B cell (primary cell): ENCODE data around the gene GNRHR.

ENCODE experiments used
- EZH2 ChIP-seq: IDR thresholded peaks from 2 replicates; pipeline ENCODE4 v1.6.1; 2012; ENCODE audit warnings: borderline replicate concordance, low read depth, mild to moderate bottlenecking, moderate library complexity, low read length; ENCODE audit not compliant: insufficient read depth, poor library complexity, severe bottlenecking
- TF ChIP-seq, protein P1 (sequence below): fragments of 200-600 bp; IDR thresholded peaks from one replicate; pipeline ENCODE4 v1.8.0; 2022; ENCODE audit warnings: antibody characterized with exemption, mild to moderate bottlenecking

DNA sequence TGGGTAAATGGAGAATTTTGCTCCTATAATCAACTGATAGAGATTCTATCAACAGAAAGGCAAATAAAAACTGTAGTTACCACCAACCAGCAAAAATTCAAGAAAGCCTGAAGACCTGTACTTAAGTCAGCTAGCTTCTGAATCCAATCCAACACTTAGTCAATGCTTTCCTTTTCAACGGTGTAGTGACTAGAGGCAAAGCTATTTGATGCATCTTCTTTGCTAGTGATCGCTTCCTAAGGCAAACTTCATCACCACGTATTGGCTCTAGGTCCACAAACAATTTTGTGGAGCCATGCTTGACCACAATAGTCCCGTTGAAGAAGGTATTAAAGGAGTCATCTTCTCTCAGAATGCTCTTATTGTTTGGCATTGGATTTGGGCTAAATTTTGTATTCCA, 28.2 kb downstream of the GNRHR start:
- TF ChIP-seq, protein P1, sequence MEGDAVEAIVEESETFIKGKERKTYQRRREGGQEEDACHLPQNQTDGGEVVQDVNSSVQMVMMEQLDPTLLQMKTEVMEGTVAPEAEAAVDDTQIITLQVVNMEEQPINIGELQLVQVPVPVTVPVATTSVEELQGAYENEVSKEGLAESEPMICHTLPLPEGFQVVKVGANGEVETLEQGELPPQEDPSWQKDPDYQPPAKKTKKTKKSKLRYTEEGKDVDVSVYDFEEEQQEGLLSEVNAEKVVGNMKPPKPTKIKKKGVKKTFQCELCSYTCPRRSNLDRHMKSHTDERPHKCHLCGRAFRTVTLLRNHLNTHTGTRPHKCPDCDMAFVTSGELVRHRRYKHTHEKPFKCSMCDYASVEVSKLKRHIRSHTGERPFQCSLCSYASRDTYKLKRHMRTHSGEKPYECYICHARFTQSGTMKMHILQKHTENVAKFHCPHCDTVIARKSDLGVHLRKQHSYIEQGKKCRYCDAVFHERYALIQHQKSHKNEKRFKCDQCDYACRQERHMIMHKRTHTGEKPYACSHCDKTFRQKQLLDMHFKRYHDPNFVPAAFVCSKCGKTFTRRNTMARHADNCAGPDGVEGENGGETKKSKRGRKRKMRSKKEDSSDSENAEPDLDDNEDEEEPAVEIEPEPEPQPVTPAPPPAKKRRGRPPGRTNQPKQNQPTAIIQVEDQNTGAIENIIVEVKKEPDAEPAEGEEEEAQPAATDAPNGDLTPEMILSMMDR: no peak
- TF ChIP-seq EZH2: no peak
